ENCODE data around the gene OR10H2. TPM values are rescaled to one million over a fixed set of nuclear protein-coding genes. Genes with fewer than 3 reads are reported as not detected.

Gene OR10H2
- polyA plus RNA-seq, 1 experiment = not detected

DNA sequence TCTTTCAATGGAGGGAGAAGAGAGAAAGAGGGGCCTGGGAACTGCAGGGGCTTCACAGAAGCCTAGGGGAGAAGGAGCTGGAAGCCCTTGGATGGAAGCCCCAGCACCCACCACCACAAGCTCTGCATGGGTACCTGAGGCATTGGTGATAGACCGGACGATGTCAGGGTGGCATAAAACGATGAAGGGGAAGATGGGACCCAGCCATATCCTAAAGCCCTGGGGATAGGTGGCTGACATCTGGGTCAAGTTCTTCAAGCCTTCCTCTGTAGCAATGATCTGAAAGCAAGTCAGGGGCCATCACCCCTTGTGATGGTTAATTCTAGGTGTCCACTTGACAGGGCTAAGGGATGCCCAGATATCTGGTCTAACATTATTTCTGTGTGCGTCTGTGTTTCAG is 48.4 kb downstream of the OR10H2 start:
- H3K4me3 ChIP-seq (ENCODE audit: low read depth, low read length) = no peak overlapping the region
- H3K27me3 ChIP-seq (ENCODE audit: control insufficient read depth, insufficient read depth, low read length) = no peaks in the 10 kb centered on the region
- no peak for DNase-seq (ENCODE audit: low read depth, low spot score)
- POLR2A ChIA-PET = no interaction called here
- CTCF ChIA-PET = no interaction called here
- no peak for TF ChIP-seq CTCF (IDR thresholded peaks at IDR 0.05; ENCODE audit: low read depth, low read length)
- peaks cover 44% of the 10 kb centered on the region for H3K9me3 ChIP-seq (ENCODE audit: control insufficient read depth, insufficient read depth, low read length)
- no peak overlapping the region for H3K27ac ChIP-seq (ENCODE audit: low read depth, low read length)

- Histone ChIP-seq H3K27ac (ENCODE audit: low read depth, low read length) (no peak overlapping the region), H3K4me3 (ENCODE audit: low read depth, low read length) (no peak overlapping the region), H3K27me3 (ENCODE audit: control insufficient read depth, insufficient read depth, low read length) (no peaks in the 10 kb centered on the region), H3K9me3 (ENCODE audit: control insufficient read depth, insufficient read depth, low read length) (peaks cover 51% of the 10 kb centered on the region)
- CTCF ChIA-PET = no interaction called here
- POLR2A ChIA-PET = no interaction called here
- no peak for TF ChIP-seq CTCF (IDR thresholded peaks at IDR 0.05; ENCODE audit: low read depth, low read length)
- DNase-seq (ENCODE audit: low read depth, low spot score) = no peak
Measured at GRCh38 chr19:15776991-15777970, 49.5 kb downstream of the OR10H2 start.

Other genes starting within 250 kb of the OR10H2 start
- not detected in 2 replicates for gene PGLYRP2, start 248.5 kb upstream of the OR10H2 start, polyA plus RNA-seq (2011; rRNA removed)
- gene CYP4F22, start 219.5 kb upstream of the OR10H2 start, polyA plus RNA-seq (2011; rRNA removed) = not detected in 2 replicates
- not detected in 2 replicates for gene CYP4F8, start 112.8 kb upstream of the OR10H2 start, polyA plus RNA-seq (2011; rRNA removed)
- 0.11 TPM in 1 of 2 replicates, not detected in the other for gene CYP4F3, start 87.1 kb upstream of the OR10H2 start, polyA plus RNA-seq (2011; rRNA removed)
- not detected in 2 replicates for gene CYP4F12, start 54.9 kb upstream of the OR10H2 start, polyA plus RNA-seq (2011; rRNA removed)
- not detected in 2 replicates for gene OR10H3, start 10.0 kb downstream of the OR10H2 start, polyA plus RNA-seq (2011; rRNA removed)
- gene OR10H5, start 59.6 kb downstream of the OR10H2 start, polyA plus RNA-seq (2011; rRNA removed) = not detected in 2 replicates
- gene OR10H1, start 87.6 kb downstream of the OR10H2 start, polyA plus RNA-seq (2011; rRNA removed) = not detected in 2 replicates
- gene CYP4F2, start 170.1 kb downstream of the OR10H2 start, polyA plus RNA-seq (2011; rRNA removed) = not detected in 2 replicates
- 0.07 TPM in 1 of 2 replicates, not detected in the other for gene CYP4F11, start 206.5 kb downstream of the OR10H2 start, polyA plus RNA-seq (2011; rRNA removed)
- gene OR10H4, start 221.0 kb downstream of the OR10H2 start, polyA plus RNA-seq (2011; rRNA removed) = not detected in 2 replicates